VCaP (cell line): ENCODE results near the gene PPFIBP2.
A peak's percentile ranks its signal among the peaks of the same experiment; 100 is the strongest.

ENCODE experiments used
- H3K27ac ChIP-seq: fragments of 450-650 bp; 2 replicates; pipeline ENCODE4 v1.5.1; 2017
- CTCF ChIP-seq: fragments of 450-650 bp; conservative IDR thresholded peaks from 2 replicates; pipeline ENCODE4 v1.5.1; 2017; ENCODE audit warnings: mild to moderate bottlenecking, moderate library complexity

The PPFIBP2 gene

GRCh38 chr11:7490054-7490453 is 23.7 kb upstream of the PPFIBP2 start:
- TF ChIP-seq CTCF: no peak
- no peak overlapping the region for H3K27ac ChIP-seq

GRCh38 chr11:7490535-7490934 is 23.3 kb upstream of the PPFIBP2 start:
- no peak for TF ChIP-seq CTCF
- H3K27ac ChIP-seq: no peak overlapping the region

- peak overlapping the region; percentile 63 for H3K27ac ChIP-seq
- TF ChIP-seq CTCF: no peak
These were observed 21.5 kb upstream of the PPFIBP2 start for GRCh38 chr11:7492253-7492652.

- H3K27ac ChIP-seq: peak overlapping the region; percentile 63
- no peak for TF ChIP-seq CTCF
These were observed 20.1 kb upstream of the PPFIBP2 start for GRCh38 chr11:7493670-7494069.

GRCh38 chr11:7494086-7494745 is 19.6 kb upstream of the PPFIBP2 start:
- H3K27ac ChIP-seq: peak overlapping the region; percentile 63
- TF ChIP-seq CTCF: no peak

- H3K27ac ChIP-seq: no peak overlapping the region
These were observed 17.8 kb upstream of the PPFIBP2 start for GRCh38 chr11:7495882-7496551.

GRCh38 chr11:7498193-7498592 is 15.6 kb upstream of the PPFIBP2 start:
- no peak overlapping the region for H3K27ac ChIP-seq
- TF ChIP-seq CTCF: no peak

More at GRCh38 chr11:7495882-7496551, 17.8 kb upstream of the PPFIBP2 start:
- TF ChIP-seq CTCF: no peak
